ENCODE data around the gene LTB. TPM values are rescaled to one million over a fixed set of nuclear protein-coding genes. Genes with fewer than 3 reads are reported as not detected.

Gene LTB
- polyA plus RNA-seq, 1 donor from 2014 or later, result not detected

DNA sequence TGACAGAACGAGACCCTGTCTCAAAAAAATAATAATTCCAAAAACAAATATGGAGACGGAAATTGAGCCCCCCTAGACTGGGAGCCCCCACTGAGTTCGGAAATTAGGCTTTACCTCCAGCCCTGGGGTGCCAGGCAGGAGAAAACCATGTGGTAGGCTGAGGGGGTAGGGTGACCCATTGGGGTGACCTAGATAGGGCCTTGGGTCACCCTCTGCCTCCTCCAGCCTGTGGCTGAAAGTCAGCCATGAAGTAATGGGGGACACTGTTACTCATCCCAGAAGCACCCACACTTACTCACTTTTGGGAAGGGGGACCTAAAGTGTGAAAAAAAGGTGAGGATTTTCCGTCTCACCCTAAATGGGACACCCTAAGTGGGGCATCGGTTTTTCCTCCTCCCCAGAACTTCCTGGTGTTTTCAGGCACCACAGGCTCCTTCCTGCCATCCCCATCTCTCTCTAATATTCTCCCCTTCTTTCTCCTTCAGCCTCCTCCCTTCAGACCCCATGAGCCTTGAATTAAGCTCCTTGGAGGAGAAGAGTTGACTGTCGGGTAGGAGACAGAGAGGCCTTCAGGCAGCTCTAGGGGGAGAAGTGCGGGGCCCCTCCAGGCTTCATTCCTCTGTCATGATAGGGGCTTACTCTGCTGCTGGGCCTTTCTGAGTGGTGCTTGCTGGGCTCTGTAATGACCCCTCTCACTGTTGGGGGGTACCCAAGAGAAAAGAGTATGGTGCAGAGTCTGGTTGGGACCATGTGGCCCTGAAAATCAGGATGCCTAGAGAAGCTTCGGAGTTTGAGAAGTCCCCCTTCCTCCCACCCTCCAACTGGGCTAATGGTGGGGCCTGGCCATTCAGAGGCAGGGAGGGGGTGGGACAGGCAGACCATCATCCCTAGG lies 2.4 kb downstream of the LTB start:
- H3K36me3 ChIP-seq (ENCODE audit: insufficient read depth, low read length), result no peaks in the 10 kb centered on the region
- H3K79me2 ChIP-seq (replicated peaks; ENCODE audit: insufficient read depth, low read length), result no peaks in the 10 kb centered on the region
- H3K4me3 ChIP-seq (ENCODE audit: low read length), result no peak overlapping the region
- H2AFZ ChIP-seq (ENCODE audit: low read depth, low read length), result no peak overlapping the region
- H3K27ac ChIP-seq (ENCODE audit: low read length), result no peak overlapping the region
- no peaks in the 10 kb centered on the region for H3K9me3 ChIP-seq (ENCODE audit: low read length)
- no peaks in the 10 kb centered on the region for H3F3A ChIP-seq (ENCODE audit: insufficient read depth, low read length, poor library complexity, severe bottlenecking)
- H3K27me3 ChIP-seq (ENCODE audit: insufficient read depth, low read depth, low read length), result peaks cover 14% of the 10 kb centered on the region
- no peak overlapping the region for H3K4me2 ChIP-seq (ENCODE audit: low read length)
- H3K9ac ChIP-seq (ENCODE audit: low read length), result no peak overlapping the region
- H4K20me1 ChIP-seq (ENCODE audit: insufficient read depth), result no peaks in the 10 kb centered on the region
- H3K9me2 ChIP-seq (ENCODE audit: insufficient read depth, low read length), result no peaks in the 10 kb centered on the region
- TF ChIP-seq RAD21 (conservative IDR thresholded peaks at IDR 0.05), result no peak
- TF ChIP-seq EP300 (conservative IDR thresholded peaks at IDR 0.05; ENCODE audit: poor library complexity, severe bottlenecking), result no peak
- TF ChIP-seq POLR2AphosphoS5 (IDR thresholded peaks at IDR 0.05), result no peak

DNA sequence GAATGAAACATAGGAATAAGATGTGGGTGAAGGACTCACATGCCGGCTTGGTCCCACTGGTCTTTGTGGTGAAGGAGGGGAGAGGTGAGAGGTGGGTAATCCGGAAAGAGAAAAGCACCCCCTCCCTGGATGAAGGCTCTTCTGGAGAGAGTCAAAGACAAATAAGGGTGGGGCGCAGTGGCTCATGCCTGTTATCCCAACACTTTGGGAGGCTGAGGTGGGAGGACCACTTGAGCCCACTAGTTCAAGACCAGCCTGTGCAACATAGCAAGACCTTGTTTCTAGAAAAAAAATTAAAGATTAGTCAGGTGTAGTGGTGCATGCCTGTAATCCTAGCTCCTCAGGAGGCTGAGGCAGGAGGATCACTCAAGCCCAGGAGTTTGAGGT lies 3.1 kb downstream of the LTB start:
- H3K36me3 ChIP-seq (ENCODE audit: insufficient read depth, low read length), result no peaks in the 10 kb centered on the region
- no peaks in the 10 kb centered on the region for H3K9me3 ChIP-seq (ENCODE audit: low read length)
- no peak overlapping the region for H2AFZ ChIP-seq (ENCODE audit: low read depth, low read length)
- H3F3A ChIP-seq (ENCODE audit: insufficient read depth, low read length, poor library complexity, severe bottlenecking), result no peaks in the 10 kb centered on the region
- no peak overlapping the region for H3K27ac ChIP-seq (ENCODE audit: low read length)
- H3K27me3 ChIP-seq (ENCODE audit: insufficient read depth, low read depth, low read length), result peaks cover 14% of the 10 kb centered on the region
- no peaks in the 10 kb centered on the region for H3K9me2 ChIP-seq (ENCODE audit: insufficient read depth, low read length)
- H3K4me3 ChIP-seq (ENCODE audit: low read length), result no peak overlapping the region
- no peak overlapping the region for H3K4me2 ChIP-seq (ENCODE audit: low read length)
- no peak overlapping the region for H3K9ac ChIP-seq (ENCODE audit: low read length)
- H3K79me2 ChIP-seq (replicated peaks; ENCODE audit: insufficient read depth, low read length), result no peaks in the 10 kb centered on the region
- no peaks in the 10 kb centered on the region for H4K20me1 ChIP-seq (ENCODE audit: insufficient read depth)
- no peak for TF ChIP-seq EZH2 (IDR thresholded peaks at IDR 0.05; ENCODE audit: borderline replicate concordance, insufficient read depth, low read length, poor library complexity, severe bottlenecking)
- no peak for TF ChIP-seq RAD21 (conservative IDR thresholded peaks at IDR 0.05)
- TF ChIP-seq TAF1 (IDR thresholded peaks at IDR 0.05; ENCODE audit: low read depth), result no peak
- TF ChIP-seq EP300 (conservative IDR thresholded peaks at IDR 0.05; ENCODE audit: poor library complexity, severe bottlenecking), result no peak
- TF ChIP-seq SMC3 (conservative IDR thresholded peaks at IDR 0.05; ENCODE audit: poor library complexity), result no peak
- no peak for TF ChIP-seq POLR2AphosphoS5 (IDR thresholded peaks at IDR 0.05)
- TF ChIP-seq, protein P1, sequence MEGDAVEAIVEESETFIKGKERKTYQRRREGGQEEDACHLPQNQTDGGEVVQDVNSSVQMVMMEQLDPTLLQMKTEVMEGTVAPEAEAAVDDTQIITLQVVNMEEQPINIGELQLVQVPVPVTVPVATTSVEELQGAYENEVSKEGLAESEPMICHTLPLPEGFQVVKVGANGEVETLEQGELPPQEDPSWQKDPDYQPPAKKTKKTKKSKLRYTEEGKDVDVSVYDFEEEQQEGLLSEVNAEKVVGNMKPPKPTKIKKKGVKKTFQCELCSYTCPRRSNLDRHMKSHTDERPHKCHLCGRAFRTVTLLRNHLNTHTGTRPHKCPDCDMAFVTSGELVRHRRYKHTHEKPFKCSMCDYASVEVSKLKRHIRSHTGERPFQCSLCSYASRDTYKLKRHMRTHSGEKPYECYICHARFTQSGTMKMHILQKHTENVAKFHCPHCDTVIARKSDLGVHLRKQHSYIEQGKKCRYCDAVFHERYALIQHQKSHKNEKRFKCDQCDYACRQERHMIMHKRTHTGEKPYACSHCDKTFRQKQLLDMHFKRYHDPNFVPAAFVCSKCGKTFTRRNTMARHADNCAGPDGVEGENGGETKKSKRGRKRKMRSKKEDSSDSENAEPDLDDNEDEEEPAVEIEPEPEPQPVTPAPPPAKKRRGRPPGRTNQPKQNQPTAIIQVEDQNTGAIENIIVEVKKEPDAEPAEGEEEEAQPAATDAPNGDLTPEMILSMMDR (IDR thresholded peaks at IDR 0.05; ENCODE audit: poor library complexity, severe bottlenecking), result no peak
- no peak for TF ChIP-seq MXI1 (conservative IDR thresholded peaks at IDR 0.05; ENCODE audit: poor library complexity, severe bottlenecking)

DNA sequence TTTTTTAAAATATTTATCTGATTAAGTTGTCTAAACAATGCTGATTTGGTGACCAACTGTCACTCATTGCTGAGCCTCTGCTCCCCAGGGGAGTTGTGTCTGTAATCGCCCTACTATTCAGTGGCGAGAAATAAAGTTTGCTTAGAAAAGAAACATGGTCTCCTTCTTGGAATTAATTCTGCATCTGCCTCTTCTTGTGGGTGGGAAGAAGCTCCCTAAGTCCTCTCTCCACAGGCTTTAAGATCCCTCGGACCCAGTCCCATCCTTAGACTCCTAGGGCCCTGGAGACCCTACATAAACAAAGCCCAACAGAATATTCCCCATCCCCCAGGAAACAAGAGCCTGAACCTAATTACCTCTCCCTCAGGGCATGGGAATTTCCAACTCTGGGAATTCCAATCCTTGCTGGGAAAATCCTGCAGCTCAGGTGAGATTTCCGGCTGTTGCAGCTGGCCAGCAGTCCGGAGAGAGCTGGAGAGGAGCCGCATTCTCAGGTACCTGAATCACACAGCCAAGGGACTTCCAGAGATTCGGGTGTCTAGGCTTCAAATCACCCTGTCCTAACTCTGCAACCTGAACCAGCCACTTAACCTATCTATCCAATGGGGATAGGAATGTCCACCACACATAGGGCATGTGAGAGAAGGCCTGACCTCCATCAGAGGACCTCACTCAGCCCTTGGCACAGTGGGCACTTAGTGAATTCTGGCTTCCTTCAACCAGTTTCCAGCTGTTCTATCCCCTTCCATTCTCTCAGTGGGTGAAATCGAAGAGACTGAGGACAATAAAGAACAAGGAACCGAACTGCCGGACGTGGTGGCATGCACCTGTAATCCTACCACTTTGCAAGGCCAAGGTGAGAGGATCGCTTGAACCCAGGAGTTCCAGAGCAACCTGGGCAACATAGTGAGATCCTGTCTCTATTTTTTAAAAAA lies 3.8 kb downstream of the LTB start:
- H4K20me1 ChIP-seq (ENCODE audit: insufficient read depth), result no peaks in the 10 kb centered on the region
- H3K27ac ChIP-seq (ENCODE audit: low read length), result no peak overlapping the region
- H3F3A ChIP-seq (ENCODE audit: insufficient read depth, low read length, poor library complexity, severe bottlenecking), result no peaks in the 10 kb centered on the region
- no peak overlapping the region for H3K4me2 ChIP-seq (ENCODE audit: low read length)
- H3K79me2 ChIP-seq (replicated peaks; ENCODE audit: insufficient read depth, low read length), result no peaks in the 10 kb centered on the region
- no peaks in the 10 kb centered on the region for H3K36me3 ChIP-seq (ENCODE audit: insufficient read depth, low read length)
- no peaks in the 10 kb centered on the region for H3K9me2 ChIP-seq (ENCODE audit: insufficient read depth, low read length)
- TF ChIP-seq, protein P2, sequence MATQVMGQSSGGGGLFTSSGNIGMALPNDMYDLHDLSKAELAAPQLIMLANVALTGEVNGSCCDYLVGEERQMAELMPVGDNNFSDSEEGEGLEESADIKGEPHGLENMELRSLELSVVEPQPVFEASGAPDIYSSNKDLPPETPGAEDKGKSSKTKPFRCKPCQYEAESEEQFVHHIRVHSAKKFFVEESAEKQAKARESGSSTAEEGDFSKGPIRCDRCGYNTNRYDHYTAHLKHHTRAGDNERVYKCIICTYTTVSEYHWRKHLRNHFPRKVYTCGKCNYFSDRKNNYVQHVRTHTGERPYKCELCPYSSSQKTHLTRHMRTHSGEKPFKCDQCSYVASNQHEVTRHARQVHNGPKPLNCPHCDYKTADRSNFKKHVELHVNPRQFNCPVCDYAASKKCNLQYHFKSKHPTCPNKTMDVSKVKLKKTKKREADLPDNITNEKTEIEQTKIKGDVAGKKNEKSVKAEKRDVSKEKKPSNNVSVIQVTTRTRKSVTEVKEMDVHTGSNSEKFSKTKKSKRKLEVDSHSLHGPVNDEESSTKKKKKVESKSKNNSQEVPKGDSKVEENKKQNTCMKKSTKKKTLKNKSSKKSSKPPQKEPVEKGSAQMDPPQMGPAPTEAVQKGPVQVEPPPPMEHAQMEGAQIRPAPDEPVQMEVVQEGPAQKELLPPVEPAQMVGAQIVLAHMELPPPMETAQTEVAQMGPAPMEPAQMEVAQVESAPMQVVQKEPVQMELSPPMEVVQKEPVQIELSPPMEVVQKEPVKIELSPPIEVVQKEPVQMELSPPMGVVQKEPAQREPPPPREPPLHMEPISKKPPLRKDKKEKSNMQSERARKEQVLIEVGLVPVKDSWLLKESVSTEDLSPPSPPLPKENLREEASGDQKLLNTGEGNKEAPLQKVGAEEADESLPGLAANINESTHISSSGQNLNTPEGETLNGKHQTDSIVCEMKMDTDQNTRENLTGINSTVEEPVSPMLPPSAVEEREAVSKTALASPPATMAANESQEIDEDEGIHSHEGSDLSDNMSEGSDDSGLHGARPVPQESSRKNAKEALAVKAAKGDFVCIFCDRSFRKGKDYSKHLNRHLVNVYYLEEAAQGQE (IDR thresholded peaks at IDR 0.05; ENCODE audit: borderline replicate concordance), result peak; percentile 22
- TF ChIP-seq RAD21 (conservative IDR thresholded peaks at IDR 0.05) (no peak), POLR2AphosphoS5 (IDR thresholded peaks at IDR 0.05) (no peak), SMC3 (conservative IDR thresholded peaks at IDR 0.05; ENCODE audit: poor library complexity) (no peak)
- H3K9me3 ChIP-seq (ENCODE audit: low read length), result no peaks in the 10 kb centered on the region
- no peak overlapping the region for H2AFZ ChIP-seq (ENCODE audit: low read depth, low read length)
- H3K27me3 ChIP-seq (ENCODE audit: insufficient read depth, low read depth, low read length), result peaks cover 14% of the 10 kb centered on the region
- H3K9ac ChIP-seq (ENCODE audit: low read length), result no peak overlapping the region
- H3K4me3 ChIP-seq (ENCODE audit: low read length), result no peak overlapping the region
